Erythroblast (primary cell): ENCODE data around the gene NTM.

Experiments used
- GATA1 ChIP-seq: IDR thresholded peaks from 2 replicates; pipeline ENCODE4 v1.6.1; 2011; ENCODE audit warnings: low read depth, mild to moderate bottlenecking, control low read depth, low read length, moderate library complexity
- POLR2A ChIP-seq: IDR thresholded peaks from 2 replicates; pipeline ENCODE4 v1.6.1; 2011; ENCODE audit warnings: mild to moderate bottlenecking, low read length

DNA sequence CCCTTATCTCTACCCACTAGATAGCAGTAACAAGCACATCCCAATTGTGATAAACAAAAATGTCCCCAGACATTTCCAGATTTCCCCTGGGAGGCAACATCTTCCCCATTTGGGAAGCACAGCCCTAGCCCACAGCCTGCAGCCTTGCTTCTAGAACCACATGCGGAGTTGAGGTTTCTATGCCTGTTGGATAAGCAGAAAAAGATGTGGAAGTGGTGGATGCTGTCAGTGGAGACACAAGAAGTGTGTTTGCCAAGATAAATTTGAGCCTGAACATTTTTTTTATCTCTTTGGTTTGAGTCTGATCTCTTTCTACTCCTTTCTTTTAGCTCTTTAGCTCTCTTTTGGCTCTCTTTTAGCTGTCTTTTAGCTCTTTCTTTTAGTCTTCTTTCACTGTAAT is 884.5 kb downstream of the NTM start:
- TF ChIP-seq POLR2A (no peak), GATA1 (no peak)
